ENCODE measurements around the gene XPC.

DNA sequence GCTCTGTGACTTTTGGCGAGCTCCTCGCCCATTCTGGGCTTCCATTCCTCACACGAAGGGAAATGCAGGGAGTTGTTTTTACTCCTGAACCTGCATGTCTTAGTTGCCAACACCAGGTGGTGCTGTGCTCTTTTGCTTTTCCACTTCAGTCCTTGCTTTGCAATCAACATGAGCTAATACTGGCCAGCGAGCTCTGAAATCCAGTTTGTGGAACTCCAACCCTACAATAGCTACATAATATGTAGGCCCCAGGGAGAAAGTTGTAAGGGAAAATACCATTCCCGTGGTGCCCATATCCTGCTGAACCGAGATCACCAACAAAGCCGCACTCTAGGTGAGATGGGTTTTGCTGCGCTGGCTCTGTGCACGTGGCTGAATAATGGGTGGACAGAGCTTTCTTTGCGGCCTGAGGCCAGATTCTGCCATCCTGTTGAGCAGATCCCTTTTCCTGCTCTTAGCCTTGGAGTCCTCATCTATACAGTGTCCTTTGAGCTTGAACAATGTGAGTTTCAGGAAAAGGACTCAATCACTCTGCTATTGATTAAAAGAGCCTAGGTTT lies 25.2 kb upstream of the XPC start:
- TF ChIP-seq, protein P1, sequence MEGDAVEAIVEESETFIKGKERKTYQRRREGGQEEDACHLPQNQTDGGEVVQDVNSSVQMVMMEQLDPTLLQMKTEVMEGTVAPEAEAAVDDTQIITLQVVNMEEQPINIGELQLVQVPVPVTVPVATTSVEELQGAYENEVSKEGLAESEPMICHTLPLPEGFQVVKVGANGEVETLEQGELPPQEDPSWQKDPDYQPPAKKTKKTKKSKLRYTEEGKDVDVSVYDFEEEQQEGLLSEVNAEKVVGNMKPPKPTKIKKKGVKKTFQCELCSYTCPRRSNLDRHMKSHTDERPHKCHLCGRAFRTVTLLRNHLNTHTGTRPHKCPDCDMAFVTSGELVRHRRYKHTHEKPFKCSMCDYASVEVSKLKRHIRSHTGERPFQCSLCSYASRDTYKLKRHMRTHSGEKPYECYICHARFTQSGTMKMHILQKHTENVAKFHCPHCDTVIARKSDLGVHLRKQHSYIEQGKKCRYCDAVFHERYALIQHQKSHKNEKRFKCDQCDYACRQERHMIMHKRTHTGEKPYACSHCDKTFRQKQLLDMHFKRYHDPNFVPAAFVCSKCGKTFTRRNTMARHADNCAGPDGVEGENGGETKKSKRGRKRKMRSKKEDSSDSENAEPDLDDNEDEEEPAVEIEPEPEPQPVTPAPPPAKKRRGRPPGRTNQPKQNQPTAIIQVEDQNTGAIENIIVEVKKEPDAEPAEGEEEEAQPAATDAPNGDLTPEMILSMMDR (IDR thresholded peaks at IDR 0.05): peak; percentile 73 to 87 (median 84)
- no peak for TF ChIP-seq POLR2A (IDR thresholded peaks at IDR 0.05)
- peak; percentile 15 for TF ChIP-seq POLR2AphosphoS5 (IDR thresholded peaks at IDR 0.05)
